ENCODE results near the gene PCDHB13.
"Not testable (repeated sequence)": the region's sequence is repeated elsewhere in the genome, so short reads cannot be mapped to it uniquely, and the experiment has no call there.

Gene PCDHB13

DNA sequence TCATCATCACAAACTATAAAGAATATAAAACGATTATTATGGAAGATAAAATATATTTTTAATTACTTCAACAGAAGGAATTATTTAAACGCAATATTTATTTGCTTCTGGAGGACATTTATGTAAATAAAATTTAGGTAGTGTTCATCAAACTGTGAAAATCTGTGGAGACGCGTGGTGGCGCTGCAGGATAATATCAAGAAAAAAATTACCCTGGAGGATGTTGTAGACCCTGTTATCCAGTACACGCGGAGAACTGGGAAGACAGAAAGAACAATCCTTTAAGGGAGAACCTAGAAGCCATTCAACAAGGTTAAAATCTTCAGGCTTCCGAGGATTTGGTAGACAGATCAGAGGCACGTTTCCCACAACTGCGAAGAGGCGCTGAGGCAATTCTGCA lies 5.2 kb upstream of the PCDHB13 start, which contains the start of gene PCDHB12:
Gene PCDHB12, plus strand, starts transcription at position 242 of the 400 bp plus-strand sequence. CDS start 189 bp downstream, outside the sequence.
- DNase-seq: no peak

- DNase-seq: not testable (repeated sequence)
Measured at GRCh38 chr5:141210281-141210680, 3.4 kb upstream of the PCDHB13 start.

DNA sequence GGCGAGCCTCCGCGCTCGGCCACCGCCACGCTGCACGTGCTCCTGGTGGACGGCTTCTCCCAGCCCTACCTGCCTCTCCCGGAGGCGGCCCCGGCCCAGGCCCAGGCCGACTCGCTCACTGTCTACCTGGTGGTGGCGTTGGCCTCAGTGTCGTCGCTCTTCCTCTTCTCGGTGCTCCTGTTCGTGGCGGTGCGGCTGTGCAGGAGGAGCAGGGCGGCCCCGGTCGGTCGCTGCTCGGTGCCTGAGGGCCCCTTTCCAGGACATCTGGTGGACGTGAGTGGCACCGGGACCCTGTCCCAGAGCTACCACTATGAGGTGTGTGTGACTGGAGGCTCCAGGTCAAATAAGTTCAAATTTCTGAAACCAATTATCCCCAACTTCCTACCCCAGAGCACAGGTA lies 2.9 kb upstream of the PCDHB13 start:
- not testable (repeated sequence) for DNase-seq

GRCh38 chr5:141214583-141214982 lies 864 bp downstream of the PCDHB13 start:
- DNase-seq: not testable (repeated sequence)

DNA sequence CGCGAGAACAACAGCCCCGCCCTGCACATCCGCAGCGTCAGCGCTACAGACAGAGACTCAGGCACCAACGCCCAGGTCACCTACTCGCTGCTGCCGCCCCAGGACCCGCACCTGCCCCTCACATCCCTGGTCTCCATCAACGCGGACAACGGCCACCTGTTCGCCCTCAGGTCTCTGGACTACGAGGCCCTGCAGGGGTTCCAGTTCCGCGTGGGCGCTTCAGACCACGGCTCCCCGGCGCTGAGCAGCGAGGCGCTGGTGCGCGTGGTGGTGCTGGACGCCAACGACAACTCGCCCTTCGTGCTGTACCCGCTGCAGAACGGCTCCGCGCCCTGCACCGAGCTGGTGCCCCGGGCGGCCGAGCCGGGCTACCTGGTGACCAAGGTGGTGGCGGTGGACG lies 1.8 kb downstream of the PCDHB13 start:
- DNase-seq: not testable (repeated sequence)

GRCh38 chr5:141216035-141216434 lies 2.3 kb downstream of the PCDHB13 start:
- not testable (repeated sequence) for DNase-seq

- DNase-seq: no peak
Measured at GRCh38 chr5:141223112-141223783, 9.5 kb downstream of the PCDHB13 start, which contains the start of gene PCDHB14. TSS of gene PCDHB14 (plus strand) at chr5:141223343. CDS start at chr5:141223506, 163 bp downstream.

- not testable (repeated sequence) for DNase-seq
Measured at GRCh38 chr5:141224844-141225243, 11.1 kb downstream of the PCDHB13 start.

DNA sequence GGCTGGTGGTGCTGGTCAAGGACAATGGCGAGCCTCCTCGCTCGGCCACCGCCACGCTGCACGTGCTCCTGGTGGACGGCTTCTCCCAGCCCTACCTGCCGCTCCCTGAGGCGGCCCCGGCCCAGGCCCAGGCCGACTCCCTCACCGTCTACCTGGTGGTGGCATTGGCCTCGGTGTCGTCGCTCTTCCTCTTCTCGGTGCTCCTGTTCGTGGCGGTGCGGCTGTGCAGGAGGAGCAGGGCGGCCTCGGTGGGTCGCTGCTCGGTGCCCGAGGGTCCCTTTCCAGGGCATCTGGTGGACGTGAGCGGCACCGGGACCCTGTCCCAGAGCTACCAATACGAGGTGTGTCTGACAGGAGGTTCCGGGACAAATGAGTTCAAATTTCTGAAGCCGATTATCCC lies 11.7 kb downstream of the PCDHB13 start:
- not testable (repeated sequence) for DNase-seq

DNA sequence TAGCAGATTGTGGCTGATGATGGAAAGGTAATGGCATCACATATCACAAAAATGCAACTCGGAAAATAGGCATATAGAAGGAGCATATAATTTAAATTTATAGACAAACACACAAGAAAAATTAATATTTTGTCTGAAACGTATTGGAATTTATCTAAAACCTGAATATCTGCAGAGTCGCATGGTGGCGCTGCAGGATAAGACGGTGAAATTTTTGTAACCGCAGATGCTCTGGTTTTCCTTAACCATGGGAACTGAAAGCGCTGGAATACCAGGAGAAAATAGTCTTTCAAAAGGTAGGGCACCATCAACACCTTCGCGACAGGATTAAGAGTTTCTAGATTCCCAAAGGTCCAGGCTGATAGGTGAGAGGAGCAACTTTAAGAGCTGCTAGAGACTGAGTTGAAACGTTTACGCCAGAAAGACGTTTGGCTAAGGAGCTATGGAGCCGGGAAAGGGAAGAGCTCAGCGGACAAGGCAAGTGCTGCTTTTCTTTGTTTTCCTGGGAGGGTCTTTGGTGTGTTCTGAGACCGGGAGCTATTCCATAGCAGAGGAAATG lies 20.5 kb downstream of the PCDHB13 start:
- DNase-seq: no peak

GRCh38 chr5:141235922-141236321 lies 22.2 kb downstream of the PCDHB13 start:
- DNase-seq: not testable (repeated sequence)

GRCh38 chr5:141236516-141237313 lies 23.0 kb downstream of the PCDHB13 start:
- DNase-seq: no peak

DNA sequence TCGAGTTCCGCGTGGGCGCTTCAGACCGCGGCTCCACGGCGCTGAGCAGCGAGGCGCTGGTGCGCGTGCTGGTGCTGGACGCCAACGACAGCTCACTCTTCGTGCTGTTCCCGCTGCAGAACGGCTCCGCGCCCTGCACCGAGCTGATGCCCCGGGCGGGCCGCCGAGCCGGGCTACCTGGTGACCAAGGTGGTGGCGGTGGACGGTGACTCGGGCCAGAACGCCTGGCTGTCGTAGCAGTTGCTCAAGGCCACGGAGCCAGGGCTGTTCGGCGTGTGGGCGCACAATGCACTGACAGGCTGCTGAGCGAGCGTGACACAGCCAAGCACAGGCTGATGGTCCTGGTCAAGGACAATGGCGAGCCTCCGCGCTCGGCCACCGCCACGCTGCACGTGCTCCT lies 27.8 kb downstream of the PCDHB13 start:
- no peak for DNase-seq

GRCh38 chr5:141245250-141245717 lies 31.6 kb downstream of the PCDHB13 start, which contains the start of gene PCDHB15:
TSS of gene PCDHB15 (plus strand) at chr5:141245395. CDS start at chr5:141245579, 184 bp downstream.
- DNase-seq: no peak

- DNase-seq: not testable (repeated sequence)
Measured at GRCh38 chr5:141246971-141247370, 33.3 kb downstream of the PCDHB13 start.

GRCh38 chr5:141247434-141247833 lies 33.7 kb downstream of the PCDHB13 start:
- not testable (repeated sequence) for DNase-seq

DNA sequence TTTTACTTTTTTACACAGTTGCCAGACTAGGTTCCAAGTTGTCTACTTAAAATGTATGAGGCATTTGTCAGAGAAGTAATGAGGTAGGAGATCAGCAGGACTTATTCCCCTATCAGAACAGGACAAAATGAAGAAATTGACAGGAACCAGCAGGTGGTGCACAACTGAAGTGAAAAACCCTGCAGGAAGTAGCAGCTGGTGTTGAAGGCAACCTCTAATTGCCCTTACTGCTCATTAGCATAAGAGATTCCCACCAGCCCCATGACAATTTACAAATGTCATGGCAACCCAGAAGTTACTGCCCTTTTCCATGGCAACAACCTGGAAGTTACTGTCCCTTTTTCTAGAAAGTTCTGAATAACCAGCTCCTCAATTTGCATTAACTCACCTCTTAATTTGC lies 36.9 kb downstream of the PCDHB13 start:
- no peak for DNase-seq

- DNase-seq: no peak
Measured at GRCh38 chr5:141258464-141258863, 44.7 kb downstream of the PCDHB13 start.

DNA sequence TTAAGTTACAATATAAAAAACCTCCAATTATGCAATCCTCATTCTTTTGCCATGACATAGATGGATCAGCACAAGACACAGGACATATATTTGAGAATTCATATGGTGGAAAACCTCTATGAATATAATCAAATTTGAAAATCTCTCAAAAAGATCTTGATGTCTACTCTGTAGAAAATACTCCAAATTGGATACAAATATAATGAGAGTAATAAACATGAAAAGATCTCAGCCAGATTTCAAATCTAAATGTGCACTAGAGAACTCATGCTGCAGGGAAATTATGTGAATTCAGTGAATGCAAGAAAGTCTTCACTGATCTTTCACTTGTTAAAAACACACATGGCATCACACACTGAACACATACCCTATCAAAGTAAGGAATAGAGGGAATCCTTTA lies 45.2 kb downstream of the PCDHB13 start:
- DNase-seq: no peak

DNA sequence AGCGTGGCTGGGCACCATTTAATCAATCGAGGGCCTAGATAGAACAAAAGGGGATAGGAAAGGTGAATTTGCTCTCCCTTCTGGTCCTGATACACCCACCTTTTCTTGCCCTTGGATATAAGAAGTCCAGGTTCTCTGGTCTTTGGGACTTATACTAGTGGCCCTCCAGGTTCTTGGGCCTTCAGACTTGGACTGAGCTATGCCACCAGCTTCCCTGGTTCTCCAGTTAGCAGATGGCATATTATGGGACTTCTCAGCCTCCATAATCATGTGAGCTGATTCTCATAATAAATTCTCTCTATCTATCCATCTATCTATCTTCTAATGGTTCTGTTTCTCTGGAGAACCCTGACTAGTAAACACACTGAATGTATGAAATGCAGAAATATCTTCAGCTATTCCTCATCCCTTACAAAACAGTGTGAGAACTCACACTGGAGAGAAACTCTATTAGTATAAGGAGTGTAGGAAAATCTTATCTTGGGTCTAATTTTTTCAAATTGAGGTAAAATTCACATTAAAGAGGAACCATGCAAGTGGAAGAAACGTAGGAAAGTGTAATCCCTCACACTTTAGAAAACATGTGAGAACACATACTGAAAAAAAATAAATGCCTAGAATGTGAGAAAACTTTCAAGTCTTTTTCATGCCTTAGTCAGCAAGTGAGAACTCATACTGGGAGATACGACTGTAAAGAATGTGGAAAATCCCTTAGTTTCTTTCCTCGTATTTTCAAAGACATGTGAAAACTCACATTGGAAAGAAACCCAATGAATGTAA lies 46.9 kb downstream of the PCDHB13 start:
- no peak for DNase-seq

DNA sequence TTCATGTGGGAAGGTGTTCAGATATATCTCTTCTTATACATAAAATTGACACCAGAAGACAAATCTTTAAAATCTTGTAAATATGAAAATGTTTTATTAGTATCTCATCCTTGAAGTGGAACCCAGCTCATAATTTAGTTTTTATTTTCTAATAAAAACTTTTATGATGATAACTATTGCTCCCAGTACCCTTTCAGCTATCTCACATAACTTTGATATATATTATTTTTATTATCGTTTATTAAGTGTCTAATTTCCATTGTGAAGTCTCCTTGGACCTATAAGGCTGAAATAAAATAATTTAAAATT lies 47.5 kb downstream of the PCDHB13 start:
- DNase-seq: no peak
